GM12878 (cell line): Measurements from ENCODE around the gene PLXNB3. TPM values are rescaled to one million over a fixed set of nuclear protein-coding genes. Genes with fewer than 3 reads are reported as not detected.

ENCODE experiments used
- ASH2L ChIP-seq: fragments of 300-600, 200-600 bp; sonication (generic); IDR thresholded peaks from 2 replicates; pipeline ENCODE4 v1.6.1; 2017; ENCODE audit warnings: low read depth, mild to moderate bottlenecking, borderline replicate concordance
- ATF7 ChIP-seq: fragments of 450-650 bp; IDR thresholded peaks from 2 replicates; pipeline ENCODE4 v1.6.1; 2016; ENCODE audit warnings: low read depth, mild to moderate bottlenecking
- BRCA1 ChIP-seq: IDR thresholded peaks from 2 replicates; pipeline ENCODE4 v1.6.1; 2011; ENCODE audit warnings: low read depth, low read length, improper control_type of control experiment
- EED ChIP-seq: sonication (generic); IDR thresholded peaks from 2 replicates; pipeline ENCODE4 v1.6.1; 2016; ENCODE audit warnings: antibody characterized with exemption, low read depth
- ESRRA ChIP-seq: IDR thresholded peaks from 2 replicates; pipeline ENCODE4 v1.6.1; 2012; ENCODE audit warnings: mild to moderate bottlenecking, low read length, improper control_type of control experiment
- KLF5 ChIP-seq: fragments of 450-650 bp; IDR thresholded peaks from 2 replicates; pipeline ENCODE4 v1.6.1; 2014; ENCODE audit warnings: mild to moderate bottlenecking; ENCODE audit not compliant: partially characterized antibody
- MEF2B ChIP-seq: fragments of 450-650 bp; IDR thresholded peaks from 2 replicates; pipeline ENCODE4 v1.6.1; 2018; ENCODE audit warnings: mild to moderate bottlenecking, moderate library complexity; ENCODE audit not compliant: partially characterized antibody, poor library complexity, severe bottlenecking
- RAD21 ChIP-seq: IDR thresholded peaks from 2 replicates; pipeline ENCODE4 v1.6.1; 2011; ENCODE audit warnings: mild to moderate bottlenecking, low read depth, low read length, moderate library complexity; ENCODE audit not compliant: insufficient read depth
- SIN3A ChIP-seq: IDR thresholded peaks from 2 replicates; pipeline ENCODE4 v1.6.1; 2012; ENCODE audit warnings: low read depth, low read length, improper control_type of control experiment
- SP1 ChIP-seq: IDR thresholded peaks from one replicate; pipeline ENCODE4 v1.6.1; 2011; ENCODE audit warnings: low read depth, low read length
- YY1 ChIP-seq: IDR thresholded peaks from 2 replicates; pipeline ENCODE4 v1.6.1; 2011; ENCODE audit warnings: low read depth, mild to moderate bottlenecking, low read length
- ZNF207 ChIP-seq: fragments of 450-650 bp; IDR thresholded peaks from 2 replicates; pipeline ENCODE4 v1.6.1; 2014; ENCODE audit warnings: antibody characterized with exemption, mild to moderate bottlenecking, borderline replicate concordance
- ZNF274 ChIP-seq: IDR thresholded peaks from one replicate; pipeline ENCODE4 v1.8.0; 2011; ENCODE audit not compliant: insufficient read length, insufficient read depth
- polyA plus RNA-seq, 11 experiments: library from polyadenylated mRNA; depleted of rRNA in 4 of 11; unstranded in 6 of 11; stranded (reverse) in 5 of 11; fragments of >200 nt; fragmentation: Nextera tagmentation in 4 of 11; fragmentation: Illumina TruSeq in 1 of 11; extraction: Ambion mirVana in 4 of 11; extraction: Trizol in 1 of 11; gene quantifications; 1 replicate in 1 of 11; 2 replicates in 10 of 11; pipeline versions ENCODE4 v1.2.1 to v1.2.3, GENCODE V29; 2011 to 2016; ENCODE audit warnings: inconsistent platforms in 2 of 11, missing spikeins in 2 of 11, low read depth in 1 of 11
- total RNA-seq, 4 experiments: library from RNA; depleted of rRNA in 3 of 4; stranded (reverse); fragments of >200 nt in 3 of 4; fragmentation: Illumina TruSeq in 1 of 4; extraction: Trizol in 1 of 4; gene quantifications; 2 replicates each; pipeline versions ENCODE4 v1.2.1 to v1.2.3, GENCODE V29; 2013 to 2021
- TF ChIP-seq, protein P1 (sequence below): fragments of 450-650 bp; formaldehyde crosslinking; IDR thresholded peaks from 2 replicates; pipeline ENCODE4 v1.4.0; 2020; ENCODE audit warnings: mild to moderate bottlenecking, moderate library complexity

The PLXNB3 gene
- total and polyA plus RNA-seq, 10 of the 15 experiments (the other 5 are each of a cell fraction or from before 2014, with no cell fraction given), result 0.06 to 0.68 (median 0.19) TPM; not detected in 4

DNA sequence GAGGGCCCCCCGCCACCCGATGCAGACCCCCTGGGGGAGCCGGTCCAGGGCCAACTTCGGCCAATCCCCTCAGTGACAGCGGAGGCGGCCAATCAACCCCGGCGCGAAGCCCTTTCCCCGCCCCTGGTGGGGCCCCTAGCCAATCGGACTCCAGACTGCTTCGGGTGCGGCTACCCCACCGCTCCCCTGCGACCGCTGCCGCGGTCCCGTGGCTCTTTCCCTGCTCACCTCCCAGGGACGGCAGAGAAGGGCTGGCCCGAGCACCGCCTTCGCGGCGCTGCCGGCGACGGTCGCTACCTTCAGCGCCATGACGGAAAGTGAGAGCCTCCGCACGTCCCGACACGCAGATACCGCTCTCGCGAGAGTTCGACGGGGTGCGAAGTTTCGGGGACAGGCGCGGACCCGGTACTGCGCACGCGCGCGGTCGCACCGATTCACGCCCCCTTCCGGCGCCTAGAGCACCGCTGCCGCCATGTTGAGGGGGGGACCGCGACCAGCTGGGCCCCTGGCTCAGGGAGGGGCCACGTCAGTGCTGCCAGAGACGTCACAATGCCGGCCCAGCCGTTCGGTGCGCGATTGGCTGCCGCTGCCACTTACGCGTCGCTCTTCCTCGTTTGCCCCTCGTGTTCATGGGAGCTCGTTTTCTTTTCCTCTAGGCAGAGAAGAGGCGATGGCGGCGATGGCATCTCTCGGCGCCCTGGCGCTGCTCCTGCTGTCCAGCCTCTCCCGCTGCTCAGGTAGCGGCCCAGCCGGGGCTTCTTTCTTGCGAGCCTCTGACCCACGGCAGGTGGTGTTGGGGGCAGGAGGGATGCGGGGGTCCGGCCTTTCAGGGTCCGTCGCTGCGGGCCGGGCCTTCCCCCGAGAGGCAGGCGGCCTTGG is 30.2 kb downstream of the PLXNB3 start, which contains the start of the genes IDH3G and SSR4 (continued):
- TF ChIP-seq, protein P1, sequence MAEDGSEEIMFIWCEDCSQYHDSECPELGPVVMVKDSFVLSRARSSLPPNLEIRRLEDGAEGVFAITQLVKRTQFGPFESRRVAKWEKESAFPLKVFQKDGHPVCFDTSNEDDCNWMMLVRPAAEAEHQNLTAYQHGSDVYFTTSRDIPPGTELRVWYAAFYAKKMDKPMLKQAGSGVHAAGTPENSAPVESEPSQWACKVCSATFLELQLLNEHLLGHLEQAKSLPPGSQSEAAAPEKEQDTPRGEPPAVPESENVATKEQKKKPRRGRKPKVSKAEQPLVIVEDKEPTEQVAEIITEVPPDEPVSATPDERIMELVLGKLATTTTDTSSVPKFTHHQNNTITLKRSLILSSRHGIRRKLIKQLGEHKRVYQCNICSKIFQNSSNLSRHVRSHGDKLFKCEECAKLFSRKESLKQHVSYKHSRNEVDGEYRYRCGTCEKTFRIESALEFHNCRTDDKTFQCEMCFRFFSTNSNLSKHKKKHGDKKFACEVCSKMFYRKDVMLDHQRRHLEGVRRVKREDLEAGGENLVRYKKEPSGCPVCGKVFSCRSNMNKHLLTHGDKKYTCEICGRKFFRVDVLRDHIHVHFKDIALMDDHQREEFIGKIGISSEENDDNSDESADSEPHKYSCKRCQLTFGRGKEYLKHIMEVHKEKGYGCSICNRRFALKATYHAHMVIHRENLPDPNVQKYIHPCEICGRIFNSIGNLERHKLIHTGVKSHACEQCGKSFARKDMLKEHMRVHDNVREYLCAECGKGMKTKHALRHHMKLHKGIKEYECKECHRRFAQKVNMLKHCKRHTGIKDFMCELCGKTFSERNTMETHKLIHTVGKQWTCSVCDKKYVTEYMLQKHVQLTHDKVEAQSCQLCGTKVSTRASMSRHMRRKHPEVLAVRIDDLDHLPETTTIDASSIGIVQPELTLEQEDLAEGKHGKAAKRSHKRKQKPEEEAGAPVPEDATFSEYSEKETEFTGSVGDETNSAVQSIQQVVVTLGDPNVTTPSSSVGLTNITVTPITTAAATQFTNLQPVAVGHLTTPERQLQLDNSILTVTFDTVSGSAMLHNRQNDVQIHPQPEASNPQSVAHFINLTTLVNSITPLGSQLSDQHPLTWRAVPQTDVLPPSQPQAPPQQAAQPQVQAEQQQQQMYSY (CRISPR knock-in tag), result no peak
- TF ChIP-seq BRCA1 (peak; percentile 83), SIN3A (no peak; the same call in none of the 2 replicates), RAD21 (no peak), ZNF207 (no peak), SP1 (peak; percentile 87), KLF5 (no peak), ESRRA (no peak), MEF2B (no peak), ATF7 (no peak), EED (no peak), ZNF274 (no peak), YY1 (peak; percentile 93), ASH2L (no peak)
- TF ChIP-seq, all 136 proteins: peak for 32
